ENCODE results near the gene RECQL5.

Gene RECQL5

GRCh38 chr17:75650874-75651273, 16.1 kb downstream of the RECQL5 start:
- no peak overlapping the region for H3K27ac ChIP-seq
- no peak overlapping the region for H3K4me3 ChIP-seq
- no peak for TF ChIP-seq CTCF (IDR thresholded peaks at IDR 0.05)
- DNase-seq (ENCODE audit: low spot score), result no peak

GRCh38 chr17:75649687-75650086, 17.3 kb downstream of the RECQL5 start:
- Histone ChIP-seq H3K4me3 (no peak overlapping the region), H3K27ac (no peak overlapping the region)
- no peak for TF ChIP-seq CTCF (IDR thresholded peaks at IDR 0.05)
- DNase-seq (ENCODE audit: low spot score), result no peak

DNA sequence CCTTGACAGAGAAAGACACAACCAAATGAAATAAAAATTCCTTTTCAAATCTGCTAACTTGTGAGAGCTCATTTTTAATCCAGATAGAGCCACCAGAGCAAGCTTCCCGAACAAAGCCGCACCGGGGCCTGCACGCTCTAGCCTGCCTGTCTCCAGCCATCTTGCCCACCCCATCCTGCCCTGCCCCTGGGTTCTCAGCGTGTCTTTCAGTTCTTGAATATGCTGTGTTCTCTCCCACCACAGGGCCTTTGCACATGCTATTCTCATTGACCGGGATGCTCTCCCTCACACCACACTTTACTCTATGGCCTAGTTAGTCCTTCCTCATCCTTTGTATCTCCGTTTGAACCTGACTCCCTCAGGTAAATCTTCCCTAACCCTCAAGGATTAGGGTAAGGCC, 19.0 kb downstream of the RECQL5 start:
- no peak for DNase-seq (ENCODE audit: low spot score)
- Histone ChIP-seq H3K27ac (no peak overlapping the region), H3K4me3 (no peak overlapping the region)
- no peak for TF ChIP-seq CTCF (IDR thresholded peaks at IDR 0.05)

- no peak for TF ChIP-seq CTCF (IDR thresholded peaks at IDR 0.05)
- H3K4me3 ChIP-seq, result no peak overlapping the region
- DNase-seq (ENCODE audit: low spot score), result no peak
- no peak overlapping the region for H3K27ac ChIP-seq
These were observed 19.9 kb downstream of the RECQL5 start for GRCh38 chr17:75647061-75647460.

DNA sequence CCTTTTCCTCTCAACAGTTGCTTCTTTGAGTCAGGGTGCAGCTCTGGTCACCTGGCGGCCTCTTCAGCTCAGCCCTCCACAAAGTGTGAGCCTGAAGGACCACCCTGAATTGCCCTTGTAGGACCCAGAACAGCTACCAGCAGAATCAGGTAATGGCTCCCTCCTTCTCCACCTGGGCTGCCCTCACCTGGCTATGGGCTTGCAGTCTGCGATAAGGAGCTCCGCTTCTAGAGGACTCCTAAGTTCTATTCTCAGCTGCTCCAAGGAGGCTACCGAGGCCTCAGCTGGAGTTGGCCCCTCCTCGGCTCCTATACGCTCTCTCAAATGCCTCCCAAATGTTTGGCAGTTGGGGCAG, 20.3 kb downstream of the RECQL5 start:
- DNase-seq (ENCODE audit: low spot score), result no peak
- no peak overlapping the region for H3K4me3 ChIP-seq
- TF ChIP-seq CTCF (IDR thresholded peaks at IDR 0.05), result no peak
- H3K27ac ChIP-seq, result no peak overlapping the region

- TF ChIP-seq CTCF (IDR thresholded peaks at IDR 0.05), result no peak
- Histone ChIP-seq H3K27ac (peak overlapping the region in 1 of 2 donors; percentile 22), H3K4me3 (no peak overlapping the region)
- DNase-seq (ENCODE audit: low spot score), result peak; percentile 72
These were observed 20.9 kb downstream of the RECQL5 start for GRCh38 chr17:75645889-75646637.

DNA sequence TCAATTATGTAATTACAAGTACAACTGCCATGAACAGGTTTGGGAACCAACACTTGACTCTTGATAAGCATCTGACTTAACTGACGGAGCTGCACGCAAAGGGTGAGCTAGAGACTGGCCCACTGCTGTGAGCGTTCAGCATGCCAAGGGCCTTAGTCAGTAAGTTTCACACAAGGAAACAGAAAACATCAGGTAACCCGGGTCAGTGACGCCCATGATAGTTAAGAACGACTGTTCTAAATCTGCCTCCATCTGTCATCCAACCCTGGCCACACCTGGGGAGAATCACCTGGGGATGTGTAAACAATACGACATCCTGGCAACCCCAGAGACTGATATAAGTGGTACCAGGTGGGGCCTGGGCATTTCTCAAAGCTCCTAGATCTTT, 21.5 kb downstream of the RECQL5 start:
- Histone ChIP-seq H3K4me3 (no peak overlapping the region), H3K27ac (peak overlapping the region in 1 of 2 donors; percentile 22)
- no peak for DNase-seq (ENCODE audit: low spot score)
- no peak for TF ChIP-seq CTCF (IDR thresholded peaks at IDR 0.05)
